Osteocyte (in vitro differentiated cells): Measurements from ENCODE around the gene TAX1BP1. TPM values are rescaled to one million over a fixed set of nuclear protein-coding genes. Genes with fewer than 3 reads are reported as not detected.

Experiments used
- DNase-seq: peaks from one replicate; pipeline ENCODE4 v3.0.0; 2021; ENCODE audit warnings: mixed read lengths; ENCODE audit not compliant: unreplicated experiment; ENCODE audit errors: extremely low spot score
- H3K27ac Mint-ChIP-seq: one replicate; pipeline ENCODE4 v1.8.0; 2021; ENCODE audit warnings: mild to moderate bottlenecking, mixed read lengths; ENCODE audit not compliant: unreplicated experiment
- H3K27me3 Mint-ChIP-seq: one replicate; pipeline ENCODE4 v1.8.0; 2021; ENCODE audit warnings: mixed read lengths; ENCODE audit not compliant: unreplicated experiment
- H3K36me3 Mint-ChIP-seq: one replicate; pipeline ENCODE4 v1.8.0; 2021; ENCODE audit warnings: mixed read lengths; ENCODE audit not compliant: unreplicated experiment
- H3K4me1 Mint-ChIP-seq: one replicate; pipeline ENCODE4 v1.8.0; 2021; ENCODE audit warnings: mixed read lengths; ENCODE audit not compliant: unreplicated experiment
- H3K4me3 Mint-ChIP-seq: one replicate; pipeline ENCODE4 v1.8.0; 2021; ENCODE audit warnings: mild to moderate bottlenecking, moderate library complexity, mixed read lengths; ENCODE audit not compliant: unreplicated experiment
- H3K9me3 Mint-ChIP-seq: one replicate; pipeline ENCODE4 v1.8.0; 2021; ENCODE audit warnings: mixed read lengths; ENCODE audit not compliant: unreplicated experiment
- CTCF ChIP-seq: fragments of 200-600 bp; sonication (generic); IDR thresholded peaks from 2 replicates; pipeline ENCODE4 v1.5.0; 2021; ENCODE audit warnings: antibody characterized with exemption, mild to moderate bottlenecking, moderate library complexity
- total RNA-seq: library from RNA; stranded (reverse); gene quantifications from 2 replicates; pipeline ENCODE4 v1.2.1, GENCODE V29; 2021

The TAX1BP1 gene
- total RNA-seq, 1 donor from 2014 or later: 95.5 TPM

- Mint-ChIP-seq H3K4me1 (peaks cover 40% of the 10 kb centered on the region), H3K27ac (no peak overlapping the region), H3K9me3 (peaks cover 3% of the 10 kb centered on the region), H3K4me3 (no peak overlapping the region), H3K36me3 (peaks cover 3% of the 10 kb centered on the region), H3K27me3 (no peaks in the 10 kb centered on the region)
- no peak for TF ChIP-seq CTCF
- DNase-seq: no peak
Measured at GRCh38 chr7:27872356-27873275, 132.7 kb downstream of the TAX1BP1 start.

GRCh38 chr7:27873981-27874957, 134.3 kb downstream of the TAX1BP1 start:
- no peaks in the 10 kb centered on the region for H3K27me3 Mint-ChIP-seq
- H3K4me3 Mint-ChIP-seq: peak overlapping the region; percentile 48
- DNase-seq: peak; percentile 90
- no peaks in the 10 kb centered on the region for H3K9me3 Mint-ChIP-seq
- no peak for TF ChIP-seq CTCF
- H3K4me1 Mint-ChIP-seq: peaks cover 40% of the 10 kb centered on the region
- H3K27ac Mint-ChIP-seq: peak overlapping the region; percentile 85
- no peaks in the 10 kb centered on the region for H3K36me3 Mint-ChIP-seq

GRCh38 chr7:27875061-27875460, 135.1 kb downstream of the TAX1BP1 start:
- Mint-ChIP-seq H3K9me3 (no peaks in the 10 kb centered on the region), H3K27ac (peak overlapping the region; percentile 85), H3K4me1 (peaks cover 40% of the 10 kb centered on the region), H3K27me3 (no peaks in the 10 kb centered on the region), H3K4me3 (peak overlapping the region; percentile 50), H3K36me3 (no peaks in the 10 kb centered on the region)
- TF ChIP-seq CTCF: no peak
- DNase-seq: no peak

- Mint-ChIP-seq H3K4me1 (peaks cover 40% of the 10 kb centered on the region), H3K27me3 (no peaks in the 10 kb centered on the region), H3K36me3 (no peaks in the 10 kb centered on the region), H3K27ac (no peak overlapping the region), H3K4me3 (no peak overlapping the region), H3K9me3 (no peaks in the 10 kb centered on the region)
- no peak for DNase-seq
- no peak for TF ChIP-seq CTCF
Measured at GRCh38 chr7:27875832-27876231, 135.9 kb downstream of the TAX1BP1 start.
